CD1c-positive myeloid dendritic cell (primary cell): ENCODE results near the gene MOCOS.

Experiments used
- DNase-seq: peaks from one replicate; pipeline ENCODE4 v3.0.0-alpha.2; 2016; ENCODE audit errors: extremely low spot score

Gene MOCOS

DNA sequence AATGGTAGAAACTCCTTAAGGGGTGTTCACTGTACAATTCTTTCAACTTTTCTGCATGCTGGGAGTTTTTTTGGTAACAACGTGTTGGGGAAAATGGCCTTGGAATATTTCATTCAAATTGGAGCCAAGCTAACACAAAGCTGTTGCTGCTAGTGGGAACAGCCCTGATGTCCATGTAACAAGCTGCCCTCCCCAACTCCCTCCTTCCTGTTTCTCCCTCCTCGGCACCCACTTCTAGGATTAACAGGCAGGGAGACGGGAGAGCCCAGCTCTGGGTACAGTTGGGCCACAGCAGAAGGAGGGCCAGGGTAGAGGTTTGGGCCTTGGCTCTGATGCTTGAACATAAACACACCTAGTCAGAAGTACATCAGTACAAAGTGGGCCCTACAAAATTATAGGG lies 9.4 kb upstream of the MOCOS start:
- DNase-seq, result no peak

DNA sequence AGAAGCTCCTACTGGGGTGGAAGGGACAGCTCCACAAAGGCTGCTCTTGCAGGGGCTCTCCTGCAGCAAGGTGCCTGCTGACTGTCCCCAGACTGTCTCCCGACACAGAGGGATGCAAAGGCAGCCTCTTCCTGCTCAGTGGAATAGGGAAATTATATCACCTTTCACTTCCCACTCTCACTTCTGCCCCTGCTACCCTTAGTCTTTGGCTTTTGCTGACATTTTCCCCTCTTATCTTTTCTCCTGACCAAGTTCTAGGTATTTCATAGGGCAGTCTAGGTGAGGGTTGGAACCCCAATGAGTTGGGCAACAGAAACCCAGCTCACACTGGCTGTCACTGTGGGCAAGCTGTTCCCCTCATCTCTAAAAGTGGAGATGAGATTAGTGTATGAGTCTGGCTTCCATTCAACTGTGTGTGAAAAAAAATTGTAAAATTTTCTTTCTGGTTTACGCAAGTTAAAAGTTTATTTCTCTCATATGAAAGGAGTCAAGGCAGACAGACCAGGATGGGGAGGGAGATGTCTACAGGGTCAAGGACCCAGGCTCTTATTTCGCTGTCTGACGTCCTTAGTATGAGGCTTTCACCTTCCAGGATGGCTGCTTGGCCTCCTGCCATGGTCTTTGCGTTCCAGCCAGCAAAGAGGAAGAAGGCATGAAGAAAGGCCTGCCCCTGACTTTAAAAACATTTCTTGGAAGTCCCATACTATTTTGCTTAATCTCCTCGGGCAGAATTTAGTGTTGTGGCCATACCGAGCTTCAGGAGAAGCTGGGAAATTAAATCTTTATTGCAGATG lies 7.5 kb upstream of the MOCOS start:
- peak; percentile 40 for DNase-seq

DNA sequence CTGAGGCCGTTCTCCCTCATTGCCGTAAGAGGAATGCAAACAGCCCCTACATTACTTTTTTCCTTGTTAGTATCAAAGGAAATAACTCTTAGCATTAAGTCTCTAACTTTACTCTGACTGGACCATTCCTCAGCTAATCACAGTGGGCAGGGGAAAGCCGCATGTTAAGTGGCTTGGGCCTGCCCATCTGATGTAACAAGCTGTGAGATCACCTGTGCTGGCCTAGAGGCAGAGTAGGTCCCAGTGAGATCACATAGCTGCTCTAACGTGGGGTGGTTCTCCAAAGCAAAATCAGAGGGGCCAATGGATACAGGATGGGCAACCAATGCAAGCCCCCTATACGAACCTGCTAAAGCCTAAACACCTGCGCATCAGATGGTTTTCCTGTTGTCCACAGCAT lies 5.9 kb upstream of the MOCOS start:
- DNase-seq, result no peak

DNA sequence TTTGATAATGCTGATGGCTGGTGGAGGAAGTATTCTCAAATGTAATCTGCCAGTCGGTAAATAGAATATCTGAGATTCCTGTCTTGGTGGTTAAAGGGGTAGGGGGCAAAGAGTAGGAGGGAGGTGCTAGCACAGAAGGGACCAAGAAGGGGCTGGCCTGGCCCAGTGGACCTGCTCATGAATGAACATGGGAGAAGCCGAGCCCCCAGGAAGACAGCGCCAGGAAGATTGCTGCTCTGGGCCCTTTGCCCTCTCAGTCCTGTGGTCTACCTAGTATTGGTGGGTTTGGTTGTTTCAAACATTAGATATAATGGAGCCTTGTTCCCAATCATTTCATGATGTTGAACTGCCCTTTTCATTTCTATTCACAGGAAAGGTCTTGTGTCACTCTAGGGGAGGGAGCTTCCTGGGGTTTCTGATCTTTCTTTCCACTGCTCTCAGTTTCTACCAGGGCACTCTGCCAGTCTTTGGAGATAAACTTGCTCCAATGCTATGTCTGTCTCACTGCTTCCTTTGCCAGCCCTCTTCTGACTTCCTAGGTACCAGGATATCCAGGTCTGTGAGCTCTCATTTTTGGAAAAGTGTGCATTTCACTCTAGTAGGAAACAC lies 5.3 kb upstream of the MOCOS start:
- DNase-seq, result no peak

DNA sequence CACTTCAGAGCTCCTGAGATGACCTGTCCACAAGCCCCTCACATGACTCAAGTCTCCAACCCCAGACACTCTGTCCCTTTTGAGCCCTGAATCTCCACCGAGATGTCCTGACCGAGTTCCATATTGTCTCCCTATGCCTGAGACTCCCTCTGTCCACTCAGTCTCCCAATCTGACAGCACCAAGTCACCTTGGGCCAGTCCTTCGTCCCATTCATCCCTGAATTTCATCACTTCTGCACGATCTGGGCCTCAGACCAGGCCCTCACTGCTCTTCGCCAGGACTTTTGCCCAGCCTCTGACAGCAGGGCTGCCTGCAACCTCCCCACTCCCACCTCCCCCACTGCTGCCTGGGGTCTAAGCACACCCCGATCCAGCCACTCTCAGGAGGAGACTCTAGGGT lies 4.3 kb upstream of the MOCOS start:
- no peak for DNase-seq

DNA sequence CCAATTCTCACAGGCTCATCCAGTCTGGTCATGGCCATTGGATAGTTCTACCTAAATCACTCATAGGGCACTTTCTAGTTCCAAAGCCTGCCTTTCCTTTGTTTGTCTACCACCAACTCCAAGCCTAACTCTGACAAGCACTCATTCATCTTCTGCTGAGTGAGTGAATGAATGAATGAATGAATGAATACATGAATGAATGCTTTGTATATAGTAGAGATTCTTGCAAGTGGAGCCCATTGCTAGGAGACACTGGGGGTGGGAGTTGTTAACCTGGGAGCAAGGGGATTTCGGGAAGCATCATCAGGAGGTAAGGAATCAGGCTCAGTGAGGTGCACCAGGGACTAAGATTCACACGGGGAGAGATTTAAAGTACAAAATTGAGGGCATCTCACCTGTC lies 3.3 kb upstream of the MOCOS start:
- DNase-seq, result no peak

DNA sequence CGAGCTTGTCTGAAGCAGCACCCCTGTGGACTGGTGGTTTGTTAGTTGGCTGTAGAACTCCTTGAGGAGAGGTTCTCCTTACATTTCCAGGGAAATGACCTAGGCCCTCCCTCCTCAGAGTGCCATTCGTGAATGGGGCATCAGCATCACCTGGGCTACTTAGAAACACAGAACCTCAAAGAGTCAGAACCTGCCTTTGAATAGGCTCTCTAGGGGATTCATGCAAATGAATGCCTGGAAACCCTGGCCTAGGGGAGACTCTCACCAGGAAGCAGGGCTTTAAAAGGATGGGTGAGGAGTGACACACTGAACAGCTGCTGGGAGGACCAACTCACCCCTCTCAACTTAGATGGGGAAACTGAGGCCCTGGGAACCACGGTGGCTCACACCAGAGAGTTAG lies 2.1 kb upstream of the MOCOS start:
- DNase-seq, result no peak

DNA sequence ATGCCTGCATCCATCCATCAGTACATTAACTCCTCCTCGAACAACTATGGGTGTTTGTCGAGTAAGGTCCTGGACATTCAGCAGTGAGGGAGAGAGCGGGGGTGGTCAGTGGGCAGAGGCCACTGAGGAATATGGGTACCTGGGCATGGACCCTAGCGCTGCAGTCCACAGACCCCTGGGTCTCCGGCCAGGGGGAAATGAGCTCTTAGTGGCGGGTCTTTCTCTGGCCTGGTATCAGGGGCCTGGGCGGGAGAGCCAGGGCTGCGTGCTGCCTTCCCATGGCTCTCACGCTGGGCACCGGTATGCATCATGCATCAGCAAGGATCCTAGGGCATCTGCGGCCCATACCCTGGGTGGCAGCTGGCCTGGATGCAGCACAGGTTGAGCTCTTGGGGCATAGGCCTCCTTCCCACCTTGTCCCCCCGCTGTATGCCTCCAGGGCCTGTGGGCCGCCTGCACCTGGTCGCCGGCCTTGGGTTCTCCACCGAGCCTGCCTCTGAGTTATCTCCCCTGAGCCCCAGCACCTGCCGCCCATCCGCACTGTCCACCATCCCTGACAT lies 1.3 kb upstream of the MOCOS start:
- no peak for DNase-seq

DNA sequence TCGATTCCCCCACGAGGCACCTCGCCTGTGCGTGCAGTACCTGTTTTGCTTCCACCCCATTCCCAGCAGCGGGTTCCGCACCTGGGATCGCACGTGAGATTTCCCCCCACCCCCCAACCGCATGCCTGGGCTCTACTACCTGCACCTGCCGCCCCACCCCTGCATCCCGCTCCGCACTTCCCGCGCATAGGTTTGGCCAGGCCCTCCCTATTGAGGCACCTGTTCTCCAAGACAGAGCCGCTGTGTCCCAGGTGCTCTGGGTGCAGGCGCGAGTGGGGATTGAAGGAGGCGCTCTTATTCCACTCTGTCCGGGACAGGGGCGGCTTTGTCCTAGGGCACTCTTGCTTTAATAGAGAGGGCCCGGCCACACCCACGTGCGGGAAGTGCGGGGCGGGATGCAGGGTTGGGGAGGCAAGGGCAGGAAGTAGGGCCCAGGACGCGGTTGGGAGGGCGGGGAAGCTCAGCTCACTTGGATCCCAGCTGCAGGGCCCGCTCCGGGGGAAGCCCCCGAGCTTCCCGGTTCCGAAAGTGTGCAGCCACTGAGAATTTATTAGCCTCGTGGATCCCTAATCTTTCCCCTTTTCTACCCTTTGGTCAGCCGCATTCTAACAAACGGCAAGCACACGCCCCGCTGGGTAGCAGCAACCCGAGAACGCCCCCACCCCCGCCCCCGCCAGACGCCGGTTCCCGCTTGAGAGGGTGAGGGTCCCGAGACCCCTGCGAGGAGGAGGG lies 670 bp upstream of the MOCOS start:
- peak; percentile 55 for DNase-seq

DNA sequence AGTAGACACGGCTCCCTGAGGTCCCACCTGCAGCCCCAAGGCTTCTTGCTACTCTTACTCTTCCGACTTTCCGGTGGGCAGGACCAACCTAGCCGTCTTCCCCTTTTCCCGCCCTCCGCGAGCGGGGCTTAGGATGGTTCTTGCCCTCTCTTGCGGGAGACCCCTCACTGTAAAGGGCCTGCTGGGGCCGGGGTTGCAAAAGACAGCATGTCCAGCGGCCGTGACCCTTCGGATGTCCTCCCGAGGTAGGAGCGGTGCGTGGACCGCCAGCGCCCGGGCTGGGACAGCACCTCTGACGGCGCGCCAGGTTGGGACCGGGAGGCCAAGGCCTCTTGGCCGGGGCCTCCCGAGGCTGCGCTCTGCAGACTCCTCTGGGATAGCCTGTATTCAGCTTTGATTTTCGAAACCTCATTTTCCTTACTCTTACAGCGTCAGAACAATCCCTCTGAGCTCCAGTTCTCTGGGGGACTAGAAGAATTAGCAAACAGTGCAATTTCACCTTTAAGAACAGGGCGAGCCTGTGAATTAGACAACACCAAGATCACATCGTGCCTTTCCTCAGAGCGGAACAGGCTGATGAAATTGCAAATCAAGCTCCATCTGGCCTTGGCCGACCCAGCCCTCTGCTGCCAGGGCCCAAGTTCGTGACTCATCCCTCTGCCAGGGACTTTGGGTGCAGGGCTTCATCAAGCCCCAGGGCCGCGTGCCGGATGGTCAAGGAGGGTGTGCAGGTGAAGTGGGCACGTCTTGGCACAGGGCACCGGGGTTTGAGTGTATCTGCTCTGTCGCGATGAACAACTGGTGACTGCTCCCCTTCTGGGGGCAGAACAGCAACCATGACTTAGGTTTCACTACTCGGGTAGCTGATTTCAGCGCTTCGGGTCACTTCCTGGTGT lies 777 bp downstream of the MOCOS start:
- no peak for DNase-seq

DNA sequence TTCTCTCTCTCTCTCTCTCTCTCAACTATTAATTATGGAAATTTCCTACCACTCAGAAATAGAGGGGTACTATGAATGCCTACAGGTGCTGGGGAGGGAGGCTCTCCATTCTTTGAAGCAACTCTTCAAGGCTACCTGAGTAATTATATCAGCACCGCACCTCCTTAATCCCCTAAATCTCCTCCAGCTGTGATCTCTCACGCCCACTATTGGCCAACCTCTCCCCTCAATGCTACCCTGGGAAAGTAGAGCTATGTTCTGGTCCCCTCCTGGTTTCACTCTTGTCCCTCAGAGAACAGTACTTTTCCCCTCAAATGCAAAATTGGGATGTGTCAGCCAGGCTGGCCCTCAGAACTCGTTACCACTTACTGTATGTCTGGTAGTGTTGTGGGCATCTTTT lies 1.6 kb downstream of the MOCOS start:
- no peak for DNase-seq

DNA sequence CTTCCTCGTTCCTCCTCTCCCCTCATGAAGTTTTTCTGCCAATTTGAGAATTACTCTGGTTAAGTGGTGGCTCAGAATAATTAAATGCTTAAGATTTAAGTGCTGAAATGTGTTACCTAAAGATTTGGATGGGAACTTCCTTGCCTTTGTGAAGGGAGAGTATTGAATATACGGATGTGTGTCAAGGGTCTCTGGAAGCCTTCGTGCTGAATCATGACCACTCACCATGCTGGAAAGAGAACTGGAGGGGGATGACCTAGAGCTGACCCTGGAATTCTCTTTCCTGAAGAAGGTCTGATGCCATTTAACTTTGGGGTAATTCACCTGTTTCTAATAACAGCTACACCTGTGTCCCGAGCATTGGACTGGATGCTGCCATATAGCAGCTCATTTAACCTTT lies 2.2 kb downstream of the MOCOS start:
- DNase-seq, result no peak

DNA sequence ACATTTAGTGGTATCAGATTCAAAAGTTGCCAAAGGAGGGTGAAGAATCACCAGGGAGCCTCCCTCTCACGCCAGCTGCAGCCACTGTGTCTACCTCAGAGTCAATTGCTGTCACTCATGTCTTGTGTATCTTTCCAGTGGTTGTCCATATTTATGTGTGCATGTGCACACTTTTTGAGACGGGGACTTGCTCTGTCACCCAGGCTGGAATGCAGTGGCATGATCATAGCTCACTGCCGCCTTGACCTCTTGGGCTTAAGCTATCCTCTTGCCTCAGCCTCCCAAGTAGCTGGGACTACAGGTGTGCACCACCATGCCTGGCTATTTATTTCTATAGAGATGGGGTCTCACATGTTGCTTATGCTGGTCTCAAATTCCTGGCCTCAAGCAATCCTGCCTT lies 4.0 kb downstream of the MOCOS start:
- no peak for DNase-seq

DNA sequence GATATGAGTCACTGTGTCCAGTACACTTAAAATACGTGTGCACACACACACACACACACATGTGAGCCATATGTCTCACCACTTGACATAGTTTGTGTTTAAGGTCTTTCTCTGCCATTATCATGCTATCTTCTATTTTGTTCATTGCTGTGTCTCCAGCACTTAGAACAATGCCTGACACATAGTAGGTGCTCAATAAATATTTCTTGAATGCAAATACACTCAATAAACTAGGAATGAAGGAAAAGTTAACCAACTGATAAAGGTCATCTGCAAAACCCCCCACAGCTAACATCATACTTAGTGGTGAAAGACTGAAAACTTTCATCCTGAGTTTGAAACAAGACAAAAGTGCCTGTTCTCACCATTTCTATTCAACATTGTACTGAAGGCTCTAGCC lies 4.4 kb downstream of the MOCOS start:
- DNase-seq, result no peak

DNA sequence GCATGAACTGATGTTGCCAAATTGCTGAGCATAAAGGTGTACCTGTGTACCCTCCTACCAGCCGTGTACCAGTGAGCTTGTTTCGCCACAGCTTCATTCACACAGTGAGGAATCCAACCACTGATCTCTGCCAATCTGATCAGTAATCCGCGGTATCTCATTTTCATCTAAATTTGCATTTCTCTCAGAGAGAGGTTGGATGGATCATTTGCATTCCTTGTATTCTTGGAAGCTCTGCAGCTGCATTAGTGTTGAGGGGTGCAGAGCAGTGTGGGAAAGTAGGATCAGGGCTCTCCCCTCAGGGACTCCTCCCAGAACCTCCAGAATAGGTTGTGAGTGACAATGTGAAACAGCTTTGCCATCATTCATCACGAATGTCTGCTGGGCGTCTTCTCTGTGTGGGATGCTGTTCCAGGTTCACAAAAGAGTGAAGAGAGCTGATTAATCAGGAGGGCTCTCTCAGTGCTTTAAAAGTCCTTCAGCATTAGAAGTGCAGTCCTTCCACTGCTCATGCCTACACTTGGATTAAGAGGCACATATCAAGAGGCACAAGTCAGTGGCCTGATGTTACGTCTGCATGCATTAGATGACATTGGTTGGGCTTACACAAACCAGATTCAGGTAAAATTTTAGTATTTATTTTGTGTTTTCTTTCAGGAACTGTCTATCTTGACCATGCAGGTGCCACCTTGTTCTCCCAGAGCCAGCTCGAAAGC lies 7.5 kb downstream of the MOCOS start:
- DNase-seq, result no peak

DNA sequence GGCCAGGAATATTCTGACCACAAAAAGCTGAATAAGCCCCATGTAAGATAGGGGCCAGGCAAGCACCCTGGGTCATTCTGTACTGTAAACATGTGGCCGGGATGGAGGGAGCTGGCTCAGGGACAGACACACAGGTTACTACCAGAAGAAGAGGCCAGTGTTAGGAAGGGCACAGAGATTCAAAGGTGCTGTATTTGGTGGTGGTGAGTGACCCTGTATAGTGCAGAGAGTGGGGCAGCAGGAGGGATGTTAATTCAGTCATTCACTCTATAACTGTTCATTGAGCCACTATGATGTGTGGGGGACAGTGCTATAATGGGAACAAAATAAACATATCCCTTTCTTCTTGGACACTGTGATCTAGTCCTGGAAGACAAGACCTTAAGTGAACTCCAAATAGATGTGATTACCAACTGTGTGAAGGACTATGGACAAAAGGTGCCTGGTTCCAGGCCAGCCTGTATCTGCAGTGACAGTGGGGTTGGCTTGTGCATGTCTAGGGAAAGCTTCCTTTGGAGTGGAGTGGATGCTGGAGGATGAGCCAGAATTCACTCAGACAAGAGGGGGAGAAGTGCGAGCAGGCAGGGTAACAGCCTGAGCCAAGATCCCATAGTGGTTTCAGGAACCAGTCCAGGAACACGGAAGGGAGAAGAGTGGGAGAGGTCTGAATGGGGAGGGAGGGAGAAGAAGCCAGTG lies 8.3 kb downstream of the MOCOS start:
- no peak for DNase-seq

DNA sequence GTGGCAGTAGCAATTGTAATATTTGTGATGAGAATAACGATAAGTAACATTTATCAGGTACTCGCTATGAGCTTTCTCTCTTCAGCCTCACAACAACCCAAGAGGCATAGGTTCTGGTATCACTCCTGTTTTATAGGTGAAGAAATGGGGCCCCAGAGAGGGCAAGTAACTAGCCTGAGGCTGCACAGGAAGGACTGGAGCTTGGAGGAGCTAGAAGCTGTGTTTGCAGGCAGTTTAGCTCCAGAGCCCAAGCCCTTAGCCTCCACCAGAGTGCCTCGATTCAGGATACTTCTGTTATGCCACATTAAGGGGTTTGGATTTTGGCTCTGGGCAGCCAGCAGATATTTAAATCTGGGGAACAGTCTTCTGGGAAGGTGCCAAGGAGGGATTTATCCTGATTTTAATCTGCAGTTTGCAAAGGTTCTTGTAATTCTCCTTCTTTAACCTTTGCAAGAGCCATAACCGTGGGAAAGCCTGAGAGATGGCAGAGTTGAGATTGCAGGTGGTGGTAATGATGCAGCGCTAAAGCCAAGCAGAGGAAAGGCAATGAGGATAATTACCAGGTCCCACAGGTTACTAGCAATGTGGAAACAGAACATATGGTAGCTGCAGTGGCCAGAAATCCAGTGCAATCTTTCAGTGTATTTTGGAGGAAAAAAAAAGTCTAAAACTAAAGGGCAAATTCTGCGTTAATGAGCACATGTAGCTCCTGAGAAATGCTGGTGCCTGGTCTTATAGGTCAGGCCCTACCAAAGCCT lies 9.1 kb downstream of the MOCOS start:
- DNase-seq, result no peak

DNA sequence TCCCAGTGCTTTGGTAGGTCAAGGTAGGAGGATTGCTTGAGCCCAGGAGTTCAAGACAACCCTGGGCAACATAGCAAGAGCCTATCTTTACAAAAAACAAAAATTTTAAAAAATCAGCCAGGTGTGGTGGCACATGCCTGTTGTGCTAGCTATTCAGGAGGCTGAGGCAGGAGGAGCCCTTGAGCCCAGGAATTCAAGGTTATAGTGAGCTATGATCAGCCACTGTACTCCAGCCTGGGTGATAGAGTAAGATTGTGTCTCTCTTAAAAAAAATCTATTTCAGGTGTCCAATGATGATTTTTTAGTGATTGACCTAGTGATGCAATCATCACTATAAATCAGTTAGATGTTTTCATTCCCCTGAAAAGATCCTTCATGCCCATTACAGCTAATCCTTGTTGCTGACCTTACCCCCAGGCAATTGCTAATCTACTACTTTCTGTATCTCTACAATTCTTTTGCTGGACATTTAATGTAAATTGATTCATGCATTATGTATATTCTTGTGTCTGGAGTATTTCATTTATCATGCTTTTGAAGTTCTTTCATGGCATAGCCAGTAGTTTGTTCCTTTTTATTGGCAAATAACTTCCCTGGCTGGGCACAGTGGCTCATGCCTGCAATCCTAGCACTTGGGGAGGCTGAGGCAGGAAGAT lies 10.3 kb downstream of the MOCOS start:
- DNase-seq, result no peak

DNA sequence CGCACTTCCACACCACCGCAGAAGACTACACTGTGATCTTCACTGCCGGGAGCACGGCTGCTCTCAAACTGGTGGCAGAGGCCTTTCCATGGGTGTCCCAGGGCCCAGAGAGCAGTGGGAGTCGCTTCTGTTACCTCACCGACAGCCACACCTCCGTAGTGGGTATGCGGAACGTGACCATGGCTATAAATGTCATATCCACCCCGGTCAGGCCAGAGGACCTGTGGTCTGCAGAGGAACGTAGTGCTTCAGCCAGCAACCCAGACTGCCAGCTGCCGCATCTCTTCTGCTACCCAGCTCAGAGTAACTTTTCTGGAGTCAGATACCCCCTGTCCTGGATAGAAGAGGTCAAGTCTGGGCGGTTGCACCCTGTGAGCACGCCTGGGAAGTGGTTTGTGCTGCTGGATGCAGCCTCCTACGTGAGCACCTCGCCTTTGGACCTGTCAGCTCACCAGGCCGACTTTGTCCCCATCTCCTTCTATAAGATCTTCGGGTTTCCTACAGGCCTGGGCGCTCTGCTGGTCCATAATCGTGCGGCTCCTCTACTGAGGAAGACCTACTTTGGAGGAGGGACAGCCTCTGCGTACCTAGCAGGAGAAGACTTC lies 12.5 kb downstream of the MOCOS start:
- DNase-seq, result no peak
